Keratinocyte (primary cell): ENCODE measurements around the gene GOLGA8T.
"Not testable (repeated sequence)": the region's sequence is repeated elsewhere in the genome, so short reads cannot be mapped to it uniquely, and the experiment has no call there.

ENCODE experiments used
- EZH2 ChIP-seq: IDR thresholded peaks from one replicate; pipeline ENCODE4 v1.6.1; 2012; ENCODE audit warnings: inconsistent platforms, mild to moderate bottlenecking, low read length, moderate library complexity
- TF ChIP-seq, protein P1 (sequence below), 3 experiments: IDR thresholded peaks in 1 of 3; conservative IDR thresholded peaks in 1 of 3; optimal IDR thresholded peaks in 1 of 3; 2 replicates in 2 of 3; 3 replicates in 1 of 3; pipeline versions ENCODE3 to v1.5.1; 2011; ENCODE audit warnings: low read length in 3 of 3, mild to moderate bottlenecking in 3 of 3, moderate library complexity in 2 of 3, control low read depth in 1 of 3, inconsistent platforms in 1 of 3; ENCODE audit not compliant: insufficient read depth in 2 of 3; ENCODE audit errors: extremely low read depth in 1 of 3

DNA sequence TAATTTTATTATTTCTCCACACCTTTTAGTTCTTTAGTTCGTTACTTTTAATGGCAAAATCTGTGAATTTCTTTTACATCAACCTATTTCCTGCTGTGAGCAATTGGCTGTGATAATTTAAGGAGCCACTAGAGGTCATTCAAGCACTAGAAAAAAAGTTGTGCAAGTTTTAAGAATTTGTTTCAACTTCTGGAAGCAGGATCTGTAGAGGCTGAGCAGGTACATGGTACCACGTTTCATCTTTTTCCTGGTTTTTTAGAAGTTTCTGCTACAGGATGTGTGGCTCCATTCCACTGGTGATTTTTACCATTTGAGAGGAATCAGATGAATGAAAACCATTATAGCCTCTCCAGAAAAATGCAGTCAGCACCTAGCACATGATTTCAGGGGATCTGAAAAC lies 4.8 kb upstream of the GOLGA8T start:
- not testable (repeated sequence) for TF ChIP-seq EZH2
- TF ChIP-seq, protein P1, sequence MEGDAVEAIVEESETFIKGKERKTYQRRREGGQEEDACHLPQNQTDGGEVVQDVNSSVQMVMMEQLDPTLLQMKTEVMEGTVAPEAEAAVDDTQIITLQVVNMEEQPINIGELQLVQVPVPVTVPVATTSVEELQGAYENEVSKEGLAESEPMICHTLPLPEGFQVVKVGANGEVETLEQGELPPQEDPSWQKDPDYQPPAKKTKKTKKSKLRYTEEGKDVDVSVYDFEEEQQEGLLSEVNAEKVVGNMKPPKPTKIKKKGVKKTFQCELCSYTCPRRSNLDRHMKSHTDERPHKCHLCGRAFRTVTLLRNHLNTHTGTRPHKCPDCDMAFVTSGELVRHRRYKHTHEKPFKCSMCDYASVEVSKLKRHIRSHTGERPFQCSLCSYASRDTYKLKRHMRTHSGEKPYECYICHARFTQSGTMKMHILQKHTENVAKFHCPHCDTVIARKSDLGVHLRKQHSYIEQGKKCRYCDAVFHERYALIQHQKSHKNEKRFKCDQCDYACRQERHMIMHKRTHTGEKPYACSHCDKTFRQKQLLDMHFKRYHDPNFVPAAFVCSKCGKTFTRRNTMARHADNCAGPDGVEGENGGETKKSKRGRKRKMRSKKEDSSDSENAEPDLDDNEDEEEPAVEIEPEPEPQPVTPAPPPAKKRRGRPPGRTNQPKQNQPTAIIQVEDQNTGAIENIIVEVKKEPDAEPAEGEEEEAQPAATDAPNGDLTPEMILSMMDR (optimal IDR thresholded peaks at IDR 0.05 in 1 of 3, IDR thresholded peaks at IDR 0.05 in 1 of 3, conservative IDR thresholded peaks at IDR 0.05 in 1 of 3; ENCODE audit: extremely low read depth in 1 of 3, insufficient read depth in 2 of 3, low read length in 3 of 3), result not testable (repeated sequence)
